Vagina (tissue), 2 donors: ENCODE measurements around the gene ITLN2. TPM values are rescaled to one million over a fixed set of nuclear protein-coding genes. Genes with fewer than 3 reads are reported as not detected.
"Not testable (repeated sequence)": the region's sequence is repeated elsewhere in the genome, so short reads cannot be mapped to it uniquely, and the experiment has no call there.

Source experiments
- DNase-seq, 2 donors: peaks; one replicate each; pipeline ENCODE4 v3.0.0-alpha.2; 2017; ENCODE audit errors: extremely low spot score in 2 of 2
- H3K27ac ChIP-seq: fragments of 200-600 bp; sonication (generic); one replicate; pipeline ENCODE4 v1.5.1; 2019
- H3K27me3 ChIP-seq: fragments of 200-600 bp; sonication (generic); one replicate; pipeline ENCODE4 v1.5.1; 2019
- H3K36me3 ChIP-seq, 2 donors: fragments of 200-600 bp; sonication (generic); one replicate each; pipeline ENCODE4 v1.5.1; 2017 to 2019
- H3K4me1 ChIP-seq: fragments of 200-600 bp; sonication (generic); one replicate; pipeline ENCODE4 v1.5.1; 2019
- H3K4me3 ChIP-seq, 2 donors: fragments of 200-600 bp; sonication (generic); 1 replicate in 1 of 2; 2 replicates in 1 of 2; pipeline ENCODE4 v1.5.1; 2016 to 2019
- H3K9me3 ChIP-seq: fragments of 200-600 bp; sonication (generic); one replicate; pipeline ENCODE4 v1.5.1; 2019
- CTCF ChIP-seq, 3 experiments: fragments of 450-650 bp in 2 of 3; fragments of 200-600 bp in 1 of 3; sonication (generic) in 1 of 3; IDR thresholded peaks; one replicate each; pipeline ENCODE4 v1.5.1; 2017 to 2019; ENCODE audit warnings: antibody characterized with exemption in 3 of 3, mild to moderate bottlenecking in 2 of 3, moderate library complexity in 2 of 3
- POLR2A ChIP-seq, 2 donors: fragments of 450-650 bp; IDR thresholded peaks; one replicate each; pipeline ENCODE4 v1.6.1; 2017; ENCODE audit warnings: antibody characterized with exemption in 2 of 2, mild to moderate bottlenecking in 2 of 2, moderate library complexity in 2 of 2
- POLR2AphosphoS5 ChIP-seq, 2 donors: sonication (generic); formaldehyde crosslinking; IDR thresholded peaks; one replicate each; pipeline ENCODE4 v1.9.0; 2017; ENCODE audit warnings: antibody characterized with exemption in 2 of 2, mild to moderate bottlenecking in 2 of 2, low read depth in 1 of 2; ENCODE audit not compliant: insufficient read depth in 1 of 2
- intact Hi-C: fragments of 100-400 bp; cut with DNase I; formaldehyde crosslinking; loops from one replicate; pipeline ENCODE4 v1.15.1; 2023
- total RNA-seq: library from RNA; depleted of rRNA; stranded (reverse); fragments of >200 nt; gene quantifications from one replicate; pipeline ENCODE4 v1.2.3, GENCODE V29; 2016

ITLN2 gene
- total RNA-seq, 1 donor from 2014 or later, result 2.0 TPM

GRCh38 chr1:160949881-160950280 is 4.7 kb downstream of the ITLN2 start:
- no peak overlapping the region for H3K27ac ChIP-seq
- no peak for DNase-seq
- TF ChIP-seq POLR2A (IDR thresholded peaks at IDR 0.05) (no peak), CTCF (IDR thresholded peaks at IDR 0.05) (no peak), POLR2AphosphoS5 (IDR thresholded peaks at IDR 0.05; ENCODE audit: insufficient read depth in 1 of 2, low read depth in 1 of 2) (no peak)
- H3K9me3 ChIP-seq, result no peaks in the 10 kb centered on the region
- H3K36me3 ChIP-seq, result no peaks in the 10 kb centered on the region
- intact Hi-C loops, result no loop called here
- no peaks in the 10 kb centered on the region for H3K27me3 ChIP-seq
- peaks cover 17% of the 10 kb centered on the region for H3K4me1 ChIP-seq
- H3K4me3 ChIP-seq, result no peak overlapping the region

- H3K27me3 ChIP-seq, H3K9me3 ChIP-seq, intact Hi-C loops, H3K4me3 ChIP-seq, H3K36me3 ChIP-seq, H3K27ac ChIP-seq, DNase-seq: not testable (repeated sequence)
- peaks cover 17% of the 10 kb centered on the region for H3K4me1 ChIP-seq
Observed at GRCh38 chr1:160949216-160949880, 5.3 kb downstream of the ITLN2 start.

- intact Hi-C loops, H3K27me3 ChIP-seq, H3K27ac ChIP-seq, H3K4me1 ChIP-seq, H3K9me3 ChIP-seq, H3K36me3 ChIP-seq, DNase-seq, H3K4me3 ChIP-seq: not testable (repeated sequence)
Observed at GRCh38 chr1:160947174-160947759, 7.3 kb downstream of the ITLN2 start.

- H3K4me3 ChIP-seq, H3K9me3 ChIP-seq, H3K27me3 ChIP-seq, H3K27ac ChIP-seq, H3K4me1 ChIP-seq, H3K36me3 ChIP-seq, intact Hi-C loops, DNase-seq: not testable (repeated sequence)
Observed at GRCh38 chr1:160945881-160946280, 8.7 kb downstream of the ITLN2 start.

- TF ChIP-seq POLR2AphosphoS5 (IDR thresholded peaks at IDR 0.05; ENCODE audit: insufficient read depth in 1 of 2, low read depth in 1 of 2) (no peak), POLR2A (IDR thresholded peaks at IDR 0.05) (no peak)
- intact Hi-C loops, result no loop called here
- Histone ChIP-seq H3K9me3 (no peaks in the 10 kb centered on the region), H3K36me3 (no peaks in the 10 kb centered on the region), H3K27ac (no peak overlapping the region), H3K4me1 (no peaks in the 10 kb centered on the region), H3K4me3 (no peak overlapping the region), H3K27me3 (no peaks in the 10 kb centered on the region)
- DNase-seq, result no peak
Observed at GRCh38 chr1:160945079-160945478, 9.5 kb downstream of the ITLN2 start.

- H3K36me3 ChIP-seq, result no peaks in the 10 kb centered on the region
- H3K9me3 ChIP-seq, result no peaks in the 10 kb centered on the region
- DNase-seq, result no peak
- intact Hi-C loops, result no loop called here
- H3K4me1 ChIP-seq, result no peaks in the 10 kb centered on the region
- H3K27me3 ChIP-seq, result no peaks in the 10 kb centered on the region
- H3K27ac ChIP-seq, result no peak overlapping the region
- no peak overlapping the region for H3K4me3 ChIP-seq
- TF ChIP-seq POLR2AphosphoS5 (IDR thresholded peaks at IDR 0.05; ENCODE audit: insufficient read depth in 1 of 2, low read depth in 1 of 2) (no peak), CTCF (IDR thresholded peaks at IDR 0.05) (no peak), POLR2A (IDR thresholded peaks at IDR 0.05) (no peak)
Observed at GRCh38 chr1:160942926-160943325, 11.7 kb downstream of the ITLN2 start.

- H3K4me1 ChIP-seq, H3K4me3 ChIP-seq, H3K27me3 ChIP-seq, DNase-seq, H3K36me3 ChIP-seq, H3K27ac ChIP-seq, H3K9me3 ChIP-seq: not testable (repeated sequence)
- intact Hi-C loops, result loop anchor here (5.0 kb wide), 1 partner anchor 1151 kb away; no protein-coding TSS in a partner anchor
Observed at GRCh38 chr1:160936666-160937065, 17.9 kb downstream of the ITLN2 start.
